Stimulated activated memory B cell treated with anti-CD40 and anti-IgM and Interleukin-4, amounts not matched to agents 10 μg/mL and 1 μg/mL and 100 μg/mL, for 72 hours (primary cell): Measurements from ENCODE around the gene AP1M1.

Source experiments
- ATAC-seq: fragments of 150-1000 bp; cut with Tn5 transposase; 2 replicates; pipeline ENCODE4 v1.10.0; 2021
- H3K27ac Mint-ChIP-seq: one replicate; pipeline ENCODE4 v1.8.0; 2022; ENCODE audit warnings: mild to moderate bottlenecking, mixed read lengths
- H3K27me3 Mint-ChIP-seq: one replicate; pipeline ENCODE4 v1.8.0; 2022; ENCODE audit warnings: mixed read lengths
- H3K36me3 Mint-ChIP-seq: one replicate; pipeline ENCODE4 v1.8.0; 2022; ENCODE audit warnings: mixed read lengths
- H3K4me1 Mint-ChIP-seq: one replicate; pipeline ENCODE4 v1.8.0; 2022; ENCODE audit warnings: mixed read lengths
- H3K4me3 Mint-ChIP-seq: one replicate; pipeline ENCODE4 v1.8.0; 2022; ENCODE audit warnings: mild to moderate bottlenecking, moderate library complexity, mixed read lengths
- H3K9me3 Mint-ChIP-seq: one replicate; pipeline ENCODE4 v1.8.0; 2022; ENCODE audit warnings: mixed read lengths

AP1M1 gene

DNA sequence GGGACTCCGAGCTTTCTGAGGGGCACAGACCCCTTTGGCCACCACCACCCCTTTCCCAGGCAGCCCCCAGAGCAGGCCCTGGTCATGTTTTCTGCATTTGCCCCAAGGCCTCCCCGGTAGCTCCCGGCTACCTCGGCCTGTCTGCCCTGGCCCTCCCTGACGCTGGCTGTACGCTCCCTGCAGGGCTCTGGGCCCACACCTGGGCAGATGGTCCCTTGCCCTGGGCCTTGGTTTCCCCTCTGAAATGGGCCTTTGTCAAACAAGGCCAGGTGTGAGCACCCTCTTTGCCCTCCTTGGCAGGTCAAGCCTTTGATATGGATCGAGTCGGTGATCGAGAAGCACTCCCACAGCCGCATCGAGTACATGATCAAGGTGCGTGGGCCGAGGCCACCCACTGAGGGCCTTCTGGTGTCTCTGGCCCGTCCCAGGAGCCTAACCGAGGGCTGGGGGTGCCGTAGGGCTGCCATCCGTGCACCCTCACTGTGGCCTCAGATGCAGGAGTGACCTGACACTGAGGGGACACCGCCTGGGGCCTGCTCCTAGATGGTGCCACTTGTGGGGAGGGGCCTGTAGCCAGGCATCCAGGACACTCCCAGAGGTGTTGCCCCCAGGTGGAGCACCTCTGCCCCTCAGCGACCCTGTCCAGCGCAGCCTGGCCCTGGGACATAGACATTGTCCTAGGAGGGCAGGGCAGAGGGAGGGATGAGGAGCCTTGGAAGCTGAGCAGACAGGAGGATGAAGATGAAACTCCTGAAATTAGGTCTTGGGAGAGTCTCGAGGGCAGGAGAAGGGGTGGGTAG, 30.3 kb downstream of the AP1M1 start:
- Mint-ChIP-seq H3K9me3 (no peaks in the 10 kb centered on the region), H3K4me1 (no peaks in the 10 kb centered on the region), H3K27me3 (no peaks in the 10 kb centered on the region), H3K27ac (no peak overlapping the region), H3K4me3 (no peak overlapping the region), H3K36me3 (peaks cover 73% of the 10 kb centered on the region)
- no peak for ATAC-seq

DNA sequence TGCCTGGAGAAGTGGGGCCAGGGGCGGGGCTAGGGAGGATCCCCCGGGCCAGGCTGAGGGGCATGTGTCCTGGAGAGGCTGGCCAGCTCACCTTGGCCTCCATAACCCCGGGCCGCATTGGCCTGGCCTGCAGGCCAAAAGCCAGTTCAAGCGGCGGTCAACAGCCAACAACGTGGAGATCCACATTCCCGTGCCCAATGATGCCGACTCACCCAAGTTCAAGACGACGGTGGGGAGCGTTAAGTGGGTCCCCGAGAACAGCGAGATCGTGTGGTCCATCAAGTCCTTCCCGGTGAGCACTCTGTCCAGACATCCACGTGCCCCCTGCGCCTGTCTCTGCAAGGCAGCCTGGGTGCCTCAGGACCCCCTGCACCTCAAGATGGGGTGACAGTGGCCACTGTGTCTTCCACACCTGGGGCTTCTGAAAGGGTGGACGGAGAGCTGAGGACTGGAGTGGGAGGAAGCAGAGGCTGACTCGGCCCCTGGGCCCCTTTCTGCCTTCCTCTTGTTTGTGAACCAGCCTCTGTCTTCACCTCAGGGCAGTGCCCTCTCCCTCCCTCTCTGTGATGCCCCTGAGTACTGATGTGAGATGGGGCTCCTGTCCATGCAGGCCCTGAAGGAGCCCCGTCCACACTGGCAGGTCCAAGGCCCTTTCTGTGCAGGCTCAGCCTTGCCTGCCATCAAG, 31.1 kb downstream of the AP1M1 start:
- Mint-ChIP-seq H3K4me3 (no peak overlapping the region), H3K27ac (no peak overlapping the region), H3K27me3 (no peaks in the 10 kb centered on the region), H3K9me3 (no peaks in the 10 kb centered on the region), H3K4me1 (no peaks in the 10 kb centered on the region), H3K36me3 (peaks cover 69% of the 10 kb centered on the region)
- ATAC-seq: no peak

DNA sequence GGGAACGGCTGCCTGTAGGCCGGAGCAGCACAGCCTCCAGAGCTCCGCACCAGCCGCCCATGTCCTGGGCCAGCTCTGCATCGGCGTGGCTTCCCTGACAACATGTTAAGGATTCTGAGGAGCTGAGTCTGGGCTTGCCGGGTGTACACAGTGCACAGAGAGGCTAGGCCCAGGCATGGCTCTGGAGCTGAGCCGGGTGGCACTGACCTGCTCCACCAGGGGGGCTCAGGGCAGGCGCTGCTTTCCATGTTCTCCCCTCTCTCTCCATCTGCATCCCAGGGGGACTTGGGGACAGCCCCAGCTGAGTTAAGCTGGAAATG, 31.6 kb downstream of the AP1M1 start:
- no peak for ATAC-seq
- H3K36me3 Mint-ChIP-seq: peaks cover 69% of the 10 kb centered on the region
- H3K4me1 Mint-ChIP-seq: no peaks in the 10 kb centered on the region
- no peaks in the 10 kb centered on the region for H3K9me3 Mint-ChIP-seq
- no peak overlapping the region for H3K4me3 Mint-ChIP-seq
- no peak overlapping the region for H3K27ac Mint-ChIP-seq
- H3K27me3 Mint-ChIP-seq: no peaks in the 10 kb centered on the region

DNA sequence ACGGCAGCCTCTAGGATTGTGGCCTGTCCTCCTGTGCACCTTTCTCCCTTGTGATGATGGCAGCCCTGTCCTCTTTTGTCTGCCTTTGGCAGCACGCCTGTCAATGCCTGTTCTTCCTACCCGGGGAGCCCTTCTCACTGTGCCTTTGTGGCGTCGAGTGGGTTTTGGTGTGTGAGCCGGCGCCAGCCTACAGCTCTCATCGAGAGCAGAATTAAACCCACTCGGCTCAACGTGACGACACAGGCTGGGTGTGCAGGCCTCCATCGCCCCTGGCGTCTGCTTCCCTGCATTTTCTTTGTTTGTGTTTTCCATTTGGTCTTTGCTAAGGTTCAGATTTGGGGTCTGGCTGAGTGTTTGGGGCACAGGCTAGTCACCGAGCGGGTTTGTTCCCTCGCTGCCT, 34.4 kb downstream of the AP1M1 start:
- no peak overlapping the region for H3K27ac Mint-ChIP-seq
- ATAC-seq: no peak
- H3K27me3 Mint-ChIP-seq: no peaks in the 10 kb centered on the region
- peaks cover 85% of the 10 kb centered on the region for H3K36me3 Mint-ChIP-seq
- H3K4me1 Mint-ChIP-seq: peaks cover 5% of the 10 kb centered on the region
- H3K4me3 Mint-ChIP-seq: no peak overlapping the region
- H3K9me3 Mint-ChIP-seq: no peaks in the 10 kb centered on the region

DNA sequence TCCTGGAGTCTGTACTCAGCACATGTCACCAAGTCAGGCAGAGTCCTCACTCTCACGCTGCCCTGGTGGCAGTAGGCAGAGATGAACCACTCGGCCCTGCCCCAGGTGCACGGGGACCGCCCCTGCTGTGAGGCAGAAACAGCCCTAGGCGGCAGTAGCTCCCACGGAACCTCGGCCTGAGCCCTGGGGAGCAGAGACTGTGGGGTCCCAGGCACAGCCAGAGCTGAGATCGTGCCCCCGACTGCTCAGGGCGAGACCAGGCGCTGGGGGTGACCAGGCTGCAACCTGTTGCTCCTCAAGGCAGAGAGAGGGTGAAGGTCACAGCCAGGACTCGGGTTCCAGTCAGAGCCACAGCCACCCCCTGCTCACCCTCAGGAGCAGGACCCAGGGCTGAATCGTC, 34.9 kb downstream of the AP1M1 start:
- Mint-ChIP-seq H3K4me1 (peaks cover 5% of the 10 kb centered on the region), H3K4me3 (no peak overlapping the region), H3K27ac (no peak overlapping the region), H3K9me3 (no peaks in the 10 kb centered on the region), H3K27me3 (no peaks in the 10 kb centered on the region), H3K36me3 (peaks cover 82% of the 10 kb centered on the region)
- no peak for ATAC-seq

DNA sequence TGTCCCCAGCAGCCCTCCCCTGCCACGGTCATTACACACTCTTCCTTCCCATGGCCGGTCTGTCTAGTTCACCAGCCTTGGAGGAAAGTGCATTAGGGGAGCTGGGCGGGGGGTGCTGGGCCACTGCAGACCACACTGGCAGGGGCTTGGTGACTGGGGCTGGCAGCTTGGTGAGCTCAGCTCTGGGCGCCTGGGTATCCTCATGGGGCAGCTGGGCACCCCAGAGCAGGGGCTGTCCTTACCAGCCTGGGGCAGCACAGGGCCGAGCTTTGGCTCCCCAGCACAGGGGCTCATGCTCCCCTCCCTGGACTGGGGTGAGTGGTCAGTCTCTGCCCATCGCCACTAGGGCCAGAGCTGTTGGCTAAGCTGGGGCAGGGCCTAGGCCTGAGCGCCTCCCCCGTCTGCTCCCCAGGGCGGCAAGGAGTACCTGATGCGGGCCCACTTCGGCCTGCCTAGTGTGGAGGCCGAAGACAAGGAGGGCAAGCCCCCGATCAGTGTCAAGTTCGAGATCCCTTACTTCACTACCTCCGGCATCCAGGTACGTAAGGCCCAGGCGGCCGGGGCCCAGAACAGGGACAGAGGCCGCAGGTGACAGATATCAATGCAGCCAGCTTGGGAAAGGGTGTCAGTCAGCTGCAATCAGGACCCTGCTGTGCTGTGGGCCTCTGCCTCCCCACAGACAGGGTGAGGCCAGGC, 35.5 kb downstream of the AP1M1 start:
- Mint-ChIP-seq H3K4me1 (peaks cover 10% of the 10 kb centered on the region), H3K27me3 (no peaks in the 10 kb centered on the region), H3K36me3 (peaks cover 75% of the 10 kb centered on the region), H3K27ac (no peak overlapping the region), H3K9me3 (no peaks in the 10 kb centered on the region), H3K4me3 (no peak overlapping the region)
- no peak for ATAC-seq

DNA sequence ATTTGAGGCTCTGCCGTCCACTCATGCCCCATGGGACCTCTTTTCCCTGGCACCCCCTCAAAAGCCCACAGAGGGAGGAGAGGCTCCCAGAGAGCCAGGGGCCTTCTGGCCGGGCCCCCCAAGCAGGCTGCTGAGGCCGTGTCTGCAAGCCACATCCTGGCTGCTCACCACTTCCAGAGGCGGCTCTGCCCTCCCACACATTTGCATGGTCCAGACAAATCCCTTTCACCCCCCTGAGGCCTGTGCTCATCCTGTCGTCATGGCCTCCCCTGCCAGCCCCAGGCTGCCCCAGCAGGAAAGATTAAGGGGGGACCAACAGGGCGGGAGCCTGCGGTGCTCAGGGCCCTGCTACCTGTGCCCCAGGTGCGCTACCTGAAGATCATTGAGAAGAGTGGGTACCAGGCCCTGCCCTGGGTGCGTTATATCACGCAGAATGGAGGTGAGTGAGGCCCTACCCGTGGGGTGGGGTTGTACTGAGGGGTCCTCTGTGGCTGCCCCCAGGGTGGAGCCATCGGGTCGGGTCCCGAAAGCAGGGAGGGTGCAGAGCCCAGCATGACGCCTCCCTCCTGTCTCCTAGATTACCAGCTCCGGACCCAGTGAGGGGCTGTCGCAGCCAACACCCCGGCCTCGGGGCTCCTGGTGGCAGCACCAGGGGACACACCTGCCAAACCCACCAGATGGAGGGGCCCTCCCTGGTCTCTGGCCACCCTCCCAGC, 36.3 kb downstream of the AP1M1 start:
- ATAC-seq: peak; percentile 29
- no peak overlapping the region for H3K27ac Mint-ChIP-seq
- peaks cover 68% of the 10 kb centered on the region for H3K36me3 Mint-ChIP-seq
- H3K4me1 Mint-ChIP-seq: peaks cover 15% of the 10 kb centered on the region
- no peaks in the 10 kb centered on the region for H3K27me3 Mint-ChIP-seq
- H3K4me3 Mint-ChIP-seq: no peak overlapping the region
- no peaks in the 10 kb centered on the region for H3K9me3 Mint-ChIP-seq

DNA sequence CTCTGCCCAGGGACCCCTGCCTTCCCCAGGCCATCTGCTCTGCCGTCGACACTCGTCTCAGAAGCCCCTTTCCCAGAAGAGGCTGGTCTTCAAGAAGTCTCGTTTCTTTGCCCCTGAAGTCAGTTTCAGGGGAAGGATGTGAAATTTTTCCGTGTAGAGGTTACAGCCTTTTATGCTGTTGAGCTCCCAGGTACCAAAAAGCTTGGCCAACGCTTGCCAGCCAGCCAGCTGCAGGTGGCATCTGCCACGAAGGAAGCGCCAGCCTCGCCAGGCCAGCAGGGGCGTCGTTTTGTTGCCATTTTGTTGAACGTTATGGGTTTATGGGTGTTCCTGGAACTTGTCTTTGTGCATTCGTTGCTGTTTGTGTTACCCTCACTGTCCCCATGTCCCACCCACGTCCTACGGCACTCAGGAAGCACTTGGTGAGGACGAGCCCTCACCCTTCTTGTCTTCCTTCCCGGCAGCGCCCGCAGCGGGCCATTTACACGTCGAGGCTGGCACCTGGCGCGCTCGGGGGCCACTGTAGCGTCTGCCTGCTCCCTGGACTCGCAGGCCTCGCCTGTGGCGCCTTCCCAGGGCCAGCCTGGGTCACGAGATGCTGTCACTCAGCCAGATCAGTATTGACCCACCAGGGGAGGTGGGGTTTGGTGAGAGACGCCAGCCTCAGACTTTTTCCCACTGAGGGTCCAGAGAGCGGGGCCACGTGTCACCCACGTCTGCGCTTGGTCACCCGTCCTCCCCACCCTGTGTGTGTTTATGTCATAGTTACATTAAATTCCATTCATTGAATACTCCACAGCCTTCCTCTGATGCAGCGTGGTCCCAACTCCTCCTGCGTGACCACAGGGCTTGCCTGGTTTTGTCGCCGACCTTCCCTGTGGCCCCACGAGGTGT, 37.1 kb downstream of the AP1M1 start:
- H3K9me3 Mint-ChIP-seq: no peaks in the 10 kb centered on the region
- H3K36me3 Mint-ChIP-seq: peaks cover 60% of the 10 kb centered on the region
- peaks cover 15% of the 10 kb centered on the region for H3K4me1 Mint-ChIP-seq
- ATAC-seq: no peak
- no peak overlapping the region for H3K4me3 Mint-ChIP-seq
- no peak overlapping the region for H3K27ac Mint-ChIP-seq
- no peaks in the 10 kb centered on the region for H3K27me3 Mint-ChIP-seq

DNA sequence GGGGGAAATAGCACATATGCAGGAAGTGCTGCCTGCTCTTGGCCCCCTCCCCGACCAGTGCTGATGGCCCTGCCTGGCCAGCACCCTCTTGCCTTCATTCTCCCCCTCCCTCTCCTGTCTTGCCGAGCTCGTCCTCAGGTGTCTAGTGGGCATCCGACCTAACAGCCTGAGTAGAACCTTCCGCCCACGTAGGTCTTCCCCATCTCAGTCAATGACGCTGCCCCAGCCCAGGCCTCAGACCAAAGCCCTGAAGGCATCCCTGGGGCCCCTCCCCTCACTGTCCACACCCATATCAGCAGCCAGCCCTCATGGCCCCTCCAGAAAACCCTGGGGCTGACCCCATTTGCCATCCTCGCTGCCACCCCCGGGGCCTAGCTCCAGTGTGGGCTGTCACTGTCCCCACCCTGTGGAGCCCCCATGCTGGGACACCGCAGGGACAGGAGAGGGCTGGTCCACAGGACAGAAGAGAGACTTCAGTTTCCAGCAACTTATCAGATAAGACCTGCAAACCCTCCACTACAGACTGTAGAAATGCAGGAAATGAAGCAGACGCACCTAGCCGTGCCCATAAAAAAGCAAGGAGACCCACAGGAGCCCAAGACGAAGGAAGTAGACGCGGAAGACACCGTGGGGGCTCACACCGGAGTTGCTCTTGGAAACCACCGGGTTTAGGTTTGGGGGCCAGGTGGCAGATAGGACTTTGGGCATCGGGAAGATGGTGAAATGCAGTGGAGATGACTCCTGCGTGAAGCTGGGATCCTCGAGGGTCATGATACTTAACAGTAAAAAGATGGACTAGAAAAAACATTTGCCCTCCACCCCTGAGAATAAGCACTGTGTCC, 38.3 kb downstream of the AP1M1 start:
- Mint-ChIP-seq H3K4me3 (no peak overlapping the region), H3K27ac (peak overlapping the region; percentile 25), H3K27me3 (no peaks in the 10 kb centered on the region), H3K4me1 (peaks cover 15% of the 10 kb centered on the region), H3K36me3 (peaks cover 51% of the 10 kb centered on the region), H3K9me3 (no peaks in the 10 kb centered on the region)
- ATAC-seq: peak; percentile 43

DNA sequence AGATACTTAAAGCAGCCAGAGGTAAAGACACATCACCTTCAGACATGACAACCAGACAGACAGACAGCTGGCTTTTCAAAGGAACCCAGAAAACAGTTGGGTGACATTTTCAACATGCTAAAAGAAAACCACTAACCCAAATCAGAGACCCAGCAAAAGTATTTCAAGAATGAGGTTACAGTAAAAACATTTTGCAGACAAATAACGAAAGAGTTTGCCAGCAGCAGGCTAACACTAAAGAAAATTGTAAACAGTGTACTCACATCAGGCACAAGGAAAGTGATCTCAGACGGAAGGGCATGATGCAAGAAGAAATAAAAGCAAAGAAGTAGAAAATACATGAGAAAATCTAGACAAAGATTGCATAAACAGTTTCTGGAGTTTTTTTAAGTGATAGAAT, 46.4 kb downstream of the AP1M1 start:
- Mint-ChIP-seq H3K27me3 (no peaks in the 10 kb centered on the region), H3K9me3 (no peaks in the 10 kb centered on the region), H3K36me3 (no peaks in the 10 kb centered on the region), H3K4me3 (no peak overlapping the region), H3K27ac (peak overlapping the region; percentile 15), H3K4me1 (peaks cover 20% of the 10 kb centered on the region)
- no peak for ATAC-seq

DNA sequence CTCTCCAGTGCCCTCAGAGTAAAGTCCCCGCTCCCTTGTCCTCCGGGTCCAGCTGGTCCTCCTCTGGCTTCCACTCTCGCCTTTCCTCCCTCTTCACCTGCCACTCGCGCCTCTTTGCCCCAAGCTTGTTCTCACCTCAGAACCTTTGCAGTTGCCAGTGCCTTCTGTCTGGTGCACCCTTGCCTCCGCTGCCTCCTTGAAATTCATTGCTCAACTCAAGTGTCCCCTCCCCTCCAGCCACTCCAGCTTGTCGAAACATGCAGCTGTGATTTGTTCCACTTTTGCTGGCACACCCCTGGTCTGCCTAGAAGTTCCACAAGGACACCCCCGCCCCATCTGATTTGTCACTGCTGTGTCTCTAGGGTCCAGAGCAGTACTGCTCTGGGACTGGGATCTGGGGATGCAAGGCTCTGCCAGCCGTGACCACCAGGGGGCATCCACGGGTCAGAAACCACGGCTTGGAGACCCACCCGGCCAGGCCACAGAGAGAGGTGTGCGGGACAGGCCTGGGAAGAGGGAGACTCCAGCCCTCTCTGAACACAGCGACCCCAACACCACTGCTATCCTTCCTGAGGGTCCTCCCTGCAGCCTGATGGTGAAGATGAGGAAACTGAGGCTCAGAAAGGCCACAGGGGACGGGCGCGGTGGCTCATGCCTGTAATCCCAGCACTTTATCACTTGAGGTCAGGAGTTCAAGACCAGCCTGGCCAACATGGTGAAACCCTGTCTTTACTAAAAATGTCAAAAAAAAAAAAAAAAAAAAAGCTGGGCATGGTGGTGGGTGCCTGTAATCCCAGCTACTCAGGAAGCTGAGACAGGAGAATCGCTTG, 49.9 kb downstream of the AP1M1 start:
- H3K27ac Mint-ChIP-seq: peak overlapping the region; percentile 57
- H3K27me3 Mint-ChIP-seq: no peaks in the 10 kb centered on the region
- peak overlapping the region; percentile 9 for H3K4me3 Mint-ChIP-seq
- H3K4me1 Mint-ChIP-seq: peaks cover 20% of the 10 kb centered on the region
- no peaks in the 10 kb centered on the region for H3K36me3 Mint-ChIP-seq
- H3K9me3 Mint-ChIP-seq: no peaks in the 10 kb centered on the region
- peak; percentile 93 for ATAC-seq

DNA sequence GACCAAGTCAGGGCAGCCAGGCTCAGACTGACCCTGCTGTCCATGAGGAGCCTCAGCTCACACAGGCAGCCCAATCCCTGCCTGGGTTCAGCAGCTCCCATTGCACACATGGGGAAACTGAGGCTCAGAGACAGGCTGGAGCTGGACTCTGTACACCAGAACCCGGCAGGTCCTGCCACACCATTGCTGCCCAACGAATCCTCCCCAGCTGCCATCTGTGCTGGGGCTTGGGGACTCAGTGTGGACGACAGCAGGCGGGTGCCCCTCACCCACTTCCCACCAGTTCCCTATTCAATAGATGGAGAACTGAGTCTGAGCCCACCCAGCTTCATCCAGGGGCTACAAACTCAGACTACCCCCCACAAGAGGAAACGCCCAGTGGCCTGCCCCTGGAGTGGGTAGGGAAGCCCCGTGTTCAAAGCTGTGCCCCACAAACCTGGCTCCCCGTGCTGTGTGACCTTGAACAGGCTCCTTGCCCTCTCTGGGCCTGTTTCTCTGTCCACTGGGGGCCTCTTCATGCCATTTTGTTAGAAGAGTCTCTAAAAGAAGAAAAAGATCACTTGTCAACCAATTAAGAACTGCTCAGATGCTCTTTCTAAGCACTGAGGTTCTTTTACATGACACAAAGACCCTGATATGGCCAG, 50.8 kb downstream of the AP1M1 start:
- Mint-ChIP-seq H3K4me1 (peaks cover 20% of the 10 kb centered on the region), H3K27ac (no peak overlapping the region), H3K27me3 (no peaks in the 10 kb centered on the region), H3K36me3 (no peaks in the 10 kb centered on the region), H3K4me3 (no peak overlapping the region), H3K9me3 (no peaks in the 10 kb centered on the region)
- ATAC-seq: no peak
